ENCODE results near the gene ALG6.

DNA sequence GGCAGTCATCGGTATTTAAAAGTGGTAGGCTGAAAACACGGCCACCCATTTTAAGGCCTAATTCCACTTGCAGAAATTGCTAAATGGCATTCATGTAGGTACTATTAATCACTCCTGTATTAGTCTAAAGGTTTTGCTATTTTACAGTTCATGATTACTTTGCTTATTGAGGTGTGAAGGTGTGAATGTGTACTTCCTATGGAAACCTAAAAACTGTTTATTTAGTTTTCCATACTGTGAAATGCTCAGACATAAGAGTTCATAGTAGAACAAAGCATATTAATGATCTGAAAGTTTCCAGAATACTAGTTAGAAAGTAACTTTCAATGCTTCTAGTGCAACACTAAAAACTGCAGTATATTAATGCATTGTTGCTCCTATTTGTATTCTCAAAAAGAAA is 85.8 kb downstream of the ALG6 start:
- TF ChIP-seq, protein P1, sequence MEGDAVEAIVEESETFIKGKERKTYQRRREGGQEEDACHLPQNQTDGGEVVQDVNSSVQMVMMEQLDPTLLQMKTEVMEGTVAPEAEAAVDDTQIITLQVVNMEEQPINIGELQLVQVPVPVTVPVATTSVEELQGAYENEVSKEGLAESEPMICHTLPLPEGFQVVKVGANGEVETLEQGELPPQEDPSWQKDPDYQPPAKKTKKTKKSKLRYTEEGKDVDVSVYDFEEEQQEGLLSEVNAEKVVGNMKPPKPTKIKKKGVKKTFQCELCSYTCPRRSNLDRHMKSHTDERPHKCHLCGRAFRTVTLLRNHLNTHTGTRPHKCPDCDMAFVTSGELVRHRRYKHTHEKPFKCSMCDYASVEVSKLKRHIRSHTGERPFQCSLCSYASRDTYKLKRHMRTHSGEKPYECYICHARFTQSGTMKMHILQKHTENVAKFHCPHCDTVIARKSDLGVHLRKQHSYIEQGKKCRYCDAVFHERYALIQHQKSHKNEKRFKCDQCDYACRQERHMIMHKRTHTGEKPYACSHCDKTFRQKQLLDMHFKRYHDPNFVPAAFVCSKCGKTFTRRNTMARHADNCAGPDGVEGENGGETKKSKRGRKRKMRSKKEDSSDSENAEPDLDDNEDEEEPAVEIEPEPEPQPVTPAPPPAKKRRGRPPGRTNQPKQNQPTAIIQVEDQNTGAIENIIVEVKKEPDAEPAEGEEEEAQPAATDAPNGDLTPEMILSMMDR (IDR thresholded peaks at IDR 0.05; ENCODE audit: low read length) = no peak
- TF ChIP-seq EZH2 (IDR thresholded peaks at IDR 0.05; ENCODE audit: borderline replicate concordance, low read length) = no peak
